Kidney epithelial cell (primary cell): ENCODE data around the gene VWA3A. TPM values are rescaled to one million over a fixed set of nuclear protein-coding genes. Genes with fewer than 3 reads are reported as not detected.

Experiments
- DNase-seq: peaks from one replicate; pipeline ENCODE4 v3.0.0-alpha.2; 2010; ENCODE audit warnings: low read depth
- H3K27me3 ChIP-seq: 2 replicates; pipeline ENCODE4 v1.6.0; 2011; ENCODE audit warnings: low read length; ENCODE audit not compliant: control insufficient read depth, insufficient read depth
- H3K36me3 ChIP-seq: 2 replicates; pipeline ENCODE4 v1.5.1; 2011; ENCODE audit warnings: low read length; ENCODE audit not compliant: control insufficient read depth, insufficient read depth
- H3K4me3 ChIP-seq: 2 replicates; pipeline ENCODE4 v1.5.1; 2011; ENCODE audit warnings: low read depth, mild to moderate bottlenecking, control low read depth, low read length
- CTCF ChIP-seq: IDR thresholded peaks from 2 replicates; pipeline ENCODE4 v1.5.1; 2011; ENCODE audit warnings: mild to moderate bottlenecking, moderate library complexity, low read length, control low read depth, inconsistent platforms; ENCODE audit not compliant: insufficient read depth, poor library complexity, severe bottlenecking
- total RNA-seq: library from RNA; depleted of rRNA; stranded (reverse); fragments of >200 nt; gene quantifications from 2 replicates; pipeline ENCODE4 v1.2.3, GENCODE V29; 2015

The VWA3A gene
- total RNA-seq, 1 donor from 2014 or later, result 0.04 TPM

DNA sequence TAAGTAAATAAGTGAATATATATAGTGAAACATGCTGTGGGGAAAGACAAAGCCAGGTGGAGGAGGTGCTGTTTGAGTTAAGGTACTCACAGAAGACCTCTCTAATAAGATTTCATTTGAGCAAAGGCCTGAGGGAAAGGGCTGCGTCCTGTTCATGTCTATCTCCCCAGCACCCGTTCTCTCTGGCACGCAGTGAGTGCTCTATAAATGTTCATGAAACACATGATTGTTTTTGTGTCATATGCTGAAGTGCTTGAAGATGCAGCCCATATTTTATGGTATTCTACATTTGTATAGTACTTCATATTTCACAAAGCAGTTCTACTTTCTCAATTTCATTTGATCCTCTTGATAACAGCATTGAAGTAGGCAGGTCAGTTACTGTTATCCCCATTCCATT, 990 bp downstream of the VWA3A start:
- no peak for DNase-seq
- no peak for TF ChIP-seq CTCF
- H3K27me3 ChIP-seq, result no peaks in the 10 kb centered on the region
- H3K36me3 ChIP-seq, result no peaks in the 10 kb centered on the region
- no peak overlapping the region for H3K4me3 ChIP-seq

DNA sequence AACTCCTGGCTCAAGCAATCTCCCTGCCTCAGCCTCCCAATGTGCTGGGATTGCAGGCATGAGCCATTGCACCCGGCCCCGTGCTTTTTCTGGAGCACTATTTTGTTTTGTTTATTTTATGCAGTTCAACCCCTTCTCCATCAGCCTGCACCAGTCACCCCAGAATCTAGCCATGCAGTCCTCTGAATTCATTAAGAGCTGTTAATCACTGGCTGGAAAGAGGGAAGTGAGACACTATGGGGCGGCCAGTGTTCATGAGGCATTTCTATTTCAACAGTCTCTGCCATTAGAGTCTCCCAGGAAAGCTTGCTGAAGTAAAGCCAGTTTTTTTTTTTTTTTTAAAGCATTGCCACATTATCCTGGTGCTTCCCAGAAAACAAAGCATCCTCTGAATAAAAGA, 1.7 kb downstream of the VWA3A start:
- H3K27me3 ChIP-seq, result no peaks in the 10 kb centered on the region
- no peak for DNase-seq
- no peak overlapping the region for H3K4me3 ChIP-seq
- H3K36me3 ChIP-seq, result no peaks in the 10 kb centered on the region
- no peak for TF ChIP-seq CTCF

DNA sequence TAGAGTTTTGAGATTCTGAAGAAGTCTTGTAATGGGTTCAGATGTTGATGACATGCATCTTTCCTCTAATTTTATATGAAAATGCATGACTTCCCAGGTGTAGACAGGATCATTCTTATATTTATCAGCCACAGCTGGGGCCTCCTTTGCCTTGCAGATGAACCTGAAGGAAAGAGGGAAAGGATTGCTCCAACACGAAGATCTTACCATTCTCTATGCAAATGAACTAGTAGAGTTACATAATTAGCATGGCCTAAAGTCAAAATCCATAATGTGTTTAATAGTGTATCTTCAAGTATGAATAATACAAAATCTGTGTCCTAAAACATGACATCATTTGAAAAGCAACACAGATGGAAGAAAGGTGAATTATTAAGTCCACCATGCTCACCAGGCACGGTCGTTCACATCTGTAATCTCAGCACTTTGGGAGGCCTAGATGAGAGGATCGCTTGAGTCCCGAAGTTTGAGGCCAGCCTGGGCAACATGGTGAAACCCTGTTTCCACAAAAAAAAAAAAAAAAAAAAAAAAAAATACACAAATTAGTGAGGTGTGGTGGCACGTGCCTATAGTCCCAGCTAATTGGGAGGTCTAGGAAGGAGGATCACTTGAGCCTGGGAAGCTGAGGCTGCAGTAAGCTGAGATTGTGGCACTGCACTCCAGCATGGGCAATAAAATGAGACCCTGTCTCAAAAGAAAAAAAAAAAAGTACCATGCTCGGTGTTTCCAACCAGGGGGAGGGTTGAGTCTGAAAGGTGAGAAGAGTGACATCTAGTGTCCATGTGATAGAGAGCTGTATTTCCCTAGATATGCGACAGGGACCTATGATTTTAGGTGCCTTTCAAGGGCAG, 6.3 kb downstream of the VWA3A start:
- DNase-seq, result no peak
- Histone ChIP-seq H3K27me3 (no peaks in the 10 kb centered on the region), H3K36me3 (no peaks in the 10 kb centered on the region), H3K4me3 (no peak overlapping the region)
- peak; percentile 60 for TF ChIP-seq CTCF

- H3K36me3 ChIP-seq, result no peaks in the 10 kb centered on the region
- H3K27me3 ChIP-seq, result no peaks in the 10 kb centered on the region
- H3K4me3 ChIP-seq, result no peak overlapping the region
- no peak for DNase-seq
- TF ChIP-seq CTCF, result no peak
Observed at GRCh38 chr16:22099256-22099975, 7.1 kb downstream of the VWA3A start.

GRCh38 chr16:22103441-22103840, 11.1 kb downstream of the VWA3A start:
- no peaks in the 10 kb centered on the region for H3K27me3 ChIP-seq
- H3K36me3 ChIP-seq, result no peaks in the 10 kb centered on the region
- TF ChIP-seq CTCF, result no peak
- no peak for DNase-seq
- no peak overlapping the region for H3K4me3 ChIP-seq
